GM18520 (cell line): Measurements from ENCODE around the gene NUDT13.
A peak's percentile ranks its signal among the peaks of the same experiment; 100 is the strongest.

Experiments
- ATAC-seq: cut with Tn5 transposase; IDR thresholded peaks from one replicate; pipeline ENCODE4 v1.9.1; 2021; ENCODE audit not compliant: unreplicated experiment

Gene NUDT13

GRCh38 chr10:73110345-73110849, at the start of gene NUDT13:
Gene NUDT13, plus strand, starts transcription at chr10:73110455. Its CDS starts 3,911 bp downstream, at chr10:73114366.
- ATAC-seq = peak; percentile 61

GRCh38 chr10:73060738-73061635, 49.3 kb upstream of the NUDT13 start:
- ATAC-seq = no peak

DNA sequence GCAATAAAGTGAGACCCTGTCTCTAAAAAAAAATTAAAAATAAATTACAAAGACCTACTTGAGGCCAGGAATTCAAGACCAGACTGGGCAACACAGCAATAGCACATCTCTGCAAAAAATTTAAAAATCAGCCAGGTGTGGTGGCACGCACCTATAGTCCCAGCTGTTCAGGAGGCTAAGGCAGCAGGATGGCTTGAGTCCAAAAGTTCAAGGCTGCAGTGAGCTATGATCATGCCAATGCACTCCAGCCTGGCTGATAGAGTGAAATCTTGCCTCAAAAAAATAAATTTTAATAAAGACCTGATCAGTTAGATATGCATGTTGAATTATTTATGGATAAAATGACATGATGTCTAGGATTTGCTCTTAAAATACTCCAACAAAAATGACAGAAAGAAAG, 48.5 kb upstream of the NUDT13 start:
- ATAC-seq = no peak

DNA sequence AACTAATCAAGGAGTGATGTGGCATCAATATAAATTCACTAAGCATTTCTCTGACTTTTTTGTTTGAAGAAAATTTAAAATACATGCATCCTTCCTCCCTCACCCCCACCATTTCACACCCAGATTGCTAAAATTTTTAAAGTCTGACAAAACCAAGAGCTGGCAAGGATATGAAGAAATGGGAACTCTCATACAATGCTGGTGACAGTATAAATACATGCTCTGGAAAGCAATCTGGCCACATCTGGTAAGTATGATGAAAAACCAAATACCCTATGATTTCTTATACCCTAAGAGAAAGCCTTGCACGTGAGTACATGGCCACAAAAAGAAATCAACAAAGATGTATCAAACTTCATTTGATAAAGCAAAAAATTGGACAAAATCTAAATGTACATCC, 44.8 kb upstream of the NUDT13 start:
- no peak for ATAC-seq

DNA sequence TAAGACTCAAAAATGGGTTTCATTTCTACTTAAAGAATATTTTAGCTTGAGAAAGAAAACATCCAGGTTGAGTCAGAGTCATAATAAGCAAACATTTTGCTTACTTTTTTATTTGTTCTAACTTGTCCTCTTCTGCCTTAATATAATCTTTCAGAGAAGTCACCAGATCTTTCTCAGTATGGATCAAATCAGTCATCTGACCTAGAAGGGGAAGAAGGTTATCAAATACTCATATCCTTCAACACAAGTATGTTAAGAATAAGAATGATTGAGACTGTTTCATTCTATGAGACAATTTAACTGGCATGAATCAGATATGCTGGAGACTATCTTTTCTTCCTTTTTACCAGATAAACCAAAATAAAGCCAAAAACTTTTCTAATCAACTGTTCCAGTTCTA, 36.6 kb upstream of the NUDT13 start:
- ATAC-seq = no peak

- ATAC-seq = no peak
Observed at GRCh38 chr10:73075829-73076228, 34.4 kb upstream of the NUDT13 start.

DNA sequence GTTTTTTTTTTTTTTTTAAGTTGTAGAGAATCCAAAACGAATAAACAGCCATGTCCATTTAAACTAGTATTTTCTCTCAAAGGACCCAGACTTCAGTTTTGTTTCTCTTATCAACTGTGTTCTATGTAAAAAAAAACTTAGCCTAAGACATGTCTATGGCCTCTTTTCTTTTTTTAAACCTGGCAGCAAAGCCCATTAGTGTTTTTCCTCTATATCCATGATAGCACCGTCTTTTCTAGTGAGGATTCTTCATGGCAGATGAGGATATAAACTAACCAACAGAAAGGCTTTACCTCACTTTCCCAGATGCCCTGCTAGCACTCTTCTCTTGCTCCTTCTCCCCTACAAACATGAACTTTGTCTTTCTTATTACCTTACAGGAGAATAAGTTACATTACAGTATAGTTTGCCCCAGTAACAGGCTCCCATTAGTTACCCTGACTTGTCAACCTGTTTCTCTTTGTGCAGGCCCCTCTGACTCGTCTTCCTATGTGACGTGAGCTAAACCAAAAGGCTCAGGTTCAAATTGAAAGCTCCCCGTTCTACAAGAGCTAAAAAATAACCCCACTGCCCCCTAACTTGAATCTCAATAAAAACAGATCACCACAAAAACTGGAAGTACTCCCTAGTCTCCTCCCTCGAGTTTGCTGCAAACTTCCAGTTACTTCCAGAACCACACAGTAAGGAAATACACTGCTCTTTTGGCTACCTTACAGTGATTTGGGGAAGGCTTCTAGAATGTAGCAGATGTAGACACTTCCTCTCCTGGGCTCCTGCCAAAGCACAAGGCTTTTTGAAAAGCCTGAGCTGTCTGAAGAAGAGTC, 33.7 kb upstream of the NUDT13 start:
- no peak for ATAC-seq

DNA sequence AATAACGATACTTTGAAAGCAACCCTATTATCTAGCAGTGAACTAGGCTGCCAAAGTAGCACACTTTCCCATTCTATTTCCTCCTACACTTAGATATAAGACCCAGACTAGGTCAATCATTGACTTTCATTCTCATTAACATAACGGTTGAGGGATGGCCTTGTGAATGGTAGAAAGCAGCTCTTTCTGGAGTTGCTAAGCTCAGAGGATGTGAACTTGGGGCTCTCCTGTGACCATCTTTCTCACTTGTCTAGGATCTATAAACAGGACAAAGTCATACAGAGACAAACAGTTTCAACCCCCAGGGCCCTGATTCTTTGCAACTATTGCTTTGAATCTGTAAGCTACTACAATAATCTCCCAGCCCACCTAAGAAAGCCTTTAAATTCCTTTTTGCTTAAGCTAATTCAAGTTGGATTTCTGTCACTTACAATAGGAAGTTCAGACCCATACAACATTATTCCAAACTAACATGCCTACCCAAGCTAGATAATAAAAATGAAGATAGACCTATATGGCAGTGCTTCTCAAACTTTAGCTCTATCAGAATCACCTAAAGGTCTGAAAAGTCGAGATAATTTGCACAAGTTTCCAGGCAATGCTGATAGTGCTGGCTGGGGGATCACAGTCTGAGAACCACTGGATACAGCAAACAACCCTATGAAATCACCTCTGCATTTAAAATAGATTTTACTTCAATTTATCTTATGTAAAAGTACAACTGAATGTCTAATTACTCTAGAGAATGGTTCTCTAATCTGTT, 30.3 kb upstream of the NUDT13 start:
- ATAC-seq = peak; percentile 47

- ATAC-seq = no peak
Observed at GRCh38 chr10:73083221-73083620, 27.0 kb upstream of the NUDT13 start.

GRCh38 chr10:73084209-73084608, 26.0 kb upstream of the NUDT13 start:
- no peak for ATAC-seq

DNA sequence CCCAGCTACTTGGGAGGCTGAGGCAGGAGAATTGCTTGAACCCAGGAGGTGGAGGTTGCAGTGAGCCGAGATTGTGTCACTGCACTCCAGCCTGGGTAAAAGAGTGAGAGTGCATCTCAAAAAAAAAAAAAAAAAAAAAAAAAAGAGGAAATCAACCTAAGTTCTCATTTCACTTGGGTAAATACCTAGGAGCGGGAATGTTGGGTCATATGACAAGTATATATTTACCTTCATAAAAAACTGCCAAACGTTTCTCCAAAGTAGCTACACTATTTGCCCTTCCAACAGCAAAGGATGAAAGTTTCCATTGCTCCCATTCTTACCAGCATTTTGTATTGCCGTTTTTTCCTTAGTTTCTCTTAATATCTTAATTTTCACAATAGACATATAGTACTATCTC, 23.4 kb upstream of the NUDT13 start:
- ATAC-seq = no peak

DNA sequence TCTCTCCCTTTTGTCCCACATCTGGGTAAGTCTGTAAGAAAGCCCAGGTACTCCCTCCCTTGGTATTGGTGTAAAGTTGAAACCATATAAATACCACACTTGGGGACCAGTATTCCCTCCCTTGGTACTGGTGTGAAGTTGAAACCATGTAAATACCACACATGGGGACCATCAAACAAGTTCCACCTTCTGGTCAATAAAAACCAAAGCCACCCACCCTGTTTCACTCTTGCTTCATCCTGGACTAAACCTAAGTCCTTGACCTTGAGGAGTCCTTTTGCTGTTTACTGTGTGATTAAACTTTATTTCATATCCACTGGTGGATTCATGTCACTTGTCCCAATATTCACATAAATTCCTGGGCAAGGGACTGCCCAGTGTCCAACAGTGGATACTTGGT, 22.0 kb upstream of the NUDT13 start:
- ATAC-seq = no peak

DNA sequence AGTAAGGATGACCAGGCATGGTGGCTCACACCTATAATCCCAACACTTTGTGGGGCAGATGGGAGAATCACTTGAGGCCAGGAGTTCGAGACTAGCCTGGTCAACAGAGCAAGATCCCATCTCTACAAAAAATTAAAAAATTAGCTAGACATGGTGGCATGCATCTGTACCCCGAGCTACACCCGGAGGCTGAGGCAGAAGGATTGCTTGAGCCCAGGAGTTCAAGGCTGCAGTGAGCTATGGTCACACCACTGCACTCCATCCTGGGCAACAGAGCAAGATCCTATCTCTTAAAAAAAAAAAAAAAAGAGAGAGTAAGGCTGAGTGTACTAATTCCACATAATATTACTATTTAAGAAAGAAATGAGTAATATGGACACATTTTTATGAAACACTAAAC, 17.4 kb upstream of the NUDT13 start:
- no peak for ATAC-seq

DNA sequence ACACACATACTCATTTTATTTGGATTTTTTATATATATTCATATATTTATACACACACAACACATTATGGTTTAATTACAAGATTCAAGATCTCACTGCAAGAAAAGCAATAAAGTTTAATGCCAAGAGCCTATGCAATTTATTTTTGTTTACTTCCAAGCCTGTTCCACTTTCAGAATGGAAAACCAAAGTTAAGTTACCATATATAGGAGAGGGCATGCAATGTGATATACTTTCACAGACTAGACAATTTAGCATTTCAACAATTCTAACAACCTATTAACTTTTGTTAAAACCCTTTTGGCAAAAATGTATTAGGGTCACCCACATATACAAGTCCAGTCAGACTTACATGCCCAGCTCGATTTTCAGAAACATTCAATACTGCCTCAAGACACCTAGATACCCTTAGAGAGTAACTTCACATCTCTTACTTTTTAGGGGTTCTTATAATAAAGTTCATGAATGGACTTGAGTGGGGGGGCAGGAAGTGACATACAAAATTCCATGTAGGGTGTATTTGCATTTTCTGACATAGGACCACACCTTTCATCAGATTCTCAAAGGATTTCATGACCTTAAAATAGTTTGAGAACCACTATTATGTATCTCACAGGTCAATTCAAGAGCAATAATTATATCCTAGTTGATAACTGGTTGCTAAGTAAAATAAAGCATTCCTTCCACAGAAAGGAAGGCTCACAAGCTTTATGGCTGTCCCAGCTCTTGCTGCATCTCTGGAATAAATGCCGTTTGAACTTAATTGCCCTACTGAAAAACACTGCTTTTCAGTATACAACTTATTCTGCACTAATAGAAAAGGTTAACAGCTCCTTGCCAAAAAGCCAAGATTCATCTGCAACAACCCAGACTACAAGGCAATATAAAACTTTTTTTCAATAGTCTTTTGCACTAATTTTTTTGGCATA, 16.1 kb upstream of the NUDT13 start:
- no peak for ATAC-seq

DNA sequence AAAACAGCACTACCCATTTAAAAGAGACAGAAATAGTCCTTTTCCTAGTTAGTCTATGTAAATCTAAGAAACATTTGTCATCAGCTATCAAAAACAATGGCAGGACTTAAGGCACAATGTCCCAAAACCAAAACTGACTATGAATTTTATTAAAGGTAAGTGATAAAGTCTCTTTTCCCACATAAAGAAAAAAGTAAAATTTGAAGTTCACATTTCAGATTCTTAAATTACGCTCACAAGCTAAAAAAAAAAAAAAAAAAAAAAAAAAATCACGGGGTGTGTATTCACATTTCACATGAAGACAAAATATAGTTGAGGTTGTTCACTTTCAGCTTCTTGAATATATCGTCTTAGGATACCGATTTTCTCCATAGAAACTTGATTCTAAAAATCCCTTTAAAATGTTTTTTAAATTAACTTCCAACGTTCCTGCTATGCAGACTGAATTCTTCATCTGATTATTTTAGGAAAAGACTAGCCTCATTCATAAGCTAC, 15.2 kb upstream of the NUDT13 start:
- ATAC-seq = no peak

GRCh38 chr10:73095481-73096021, 14.7 kb upstream of the NUDT13 start:
- ATAC-seq = no peak

- ATAC-seq = peak; percentile 19
Observed at GRCh38 chr10:73096041-73096448, 14.2 kb upstream of the NUDT13 start.

GRCh38 chr10:73096449-73097304, 13.6 kb upstream of the NUDT13 start, which contains the start of gene P4HA1:
Gene P4HA1, minus strand, starts transcription at chr10:73096866. Its CDS starts 21,983 bp downstream, at chr10:73074883.
- peak; percentile 77 for ATAC-seq

GRCh38 chr10:73097305-73097670, 13.0 kb upstream of the NUDT13 start:
- no peak for ATAC-seq
